22Rv1 (cell line): ENCODE measurements around the gene RNF43.

Source experiments
- H3K27ac ChIP-seq: fragments of 450-650 bp; 2 replicates; pipeline ENCODE4 v1.5.1; 2017
- CTCF ChIP-seq: fragments of 450-650 bp; IDR thresholded peaks from 2 replicates; pipeline ENCODE4 v1.5.1; 2017; ENCODE audit warnings: mild to moderate bottlenecking
- ZFX ChIP-seq: fragments of 450-650 bp; IDR thresholded peaks from 2 replicates; pipeline ENCODE4 v1.6.1; 2017; ENCODE audit warnings: antibody characterized with exemption, borderline replicate concordance

Gene RNF43

DNA sequence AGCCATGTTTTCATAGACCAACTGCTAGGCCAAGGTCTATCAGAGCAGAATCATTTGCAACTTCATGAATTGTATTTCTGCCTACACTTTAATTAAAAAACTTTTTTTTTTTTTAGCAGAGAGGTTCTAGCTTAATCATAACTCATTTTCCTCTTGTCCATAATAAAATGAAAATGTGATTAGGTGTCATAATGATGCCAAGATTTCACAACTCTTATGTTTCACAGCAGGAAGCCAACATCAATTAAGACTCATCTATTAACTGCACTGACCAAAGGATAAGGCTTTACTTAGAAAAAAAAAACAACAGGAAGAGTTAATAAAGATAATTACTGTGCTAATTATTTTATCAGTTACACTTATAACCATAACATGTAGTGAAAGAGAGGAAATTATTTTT, 18.9 kb upstream of the RNF43 start:
- TF ChIP-seq CTCF (no peak), ZFX (no peak)
- no peak overlapping the region for H3K27ac ChIP-seq

DNA sequence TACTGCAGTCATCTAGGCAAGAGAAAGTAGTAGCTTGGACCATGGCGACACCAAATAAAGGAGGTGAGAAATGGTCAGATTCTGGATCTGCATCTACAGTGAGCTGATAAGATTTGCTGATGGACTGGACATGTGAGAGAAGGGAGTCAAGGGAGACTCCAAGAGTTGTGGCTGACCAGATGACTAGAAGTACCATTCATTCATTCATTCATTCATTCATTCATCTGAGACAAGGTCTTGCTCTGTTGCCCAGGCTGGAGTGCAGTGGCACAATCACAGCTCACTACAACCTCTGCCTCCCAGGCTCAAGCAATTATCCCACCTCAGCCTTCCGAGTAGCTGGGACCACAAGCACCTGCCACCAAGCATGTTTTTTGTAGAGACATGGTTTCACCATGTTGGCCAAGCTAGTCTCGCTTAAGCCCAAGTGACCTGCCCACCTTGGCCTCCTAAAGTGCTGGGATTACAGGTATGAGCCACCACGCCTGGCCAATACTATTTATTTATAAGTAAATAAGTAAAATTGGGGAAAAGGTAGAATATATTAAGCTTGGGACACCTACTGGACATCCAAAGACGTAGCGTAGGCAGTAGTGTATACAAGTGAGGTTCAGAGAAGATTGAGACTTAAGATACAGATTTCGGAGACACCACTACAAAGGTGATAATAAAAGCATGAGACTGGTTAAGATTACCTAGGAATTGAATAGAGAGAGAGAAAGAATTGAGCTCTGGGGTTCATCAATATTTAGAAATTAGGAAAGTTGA, 15.7 kb upstream of the RNF43 start:
- no peak for TF ChIP-seq ZFX
- 0 out of 2 replicates have a peak, but pooled peaks have one; percentile 17 for TF ChIP-seq CTCF
- H3K27ac ChIP-seq = no peak overlapping the region

DNA sequence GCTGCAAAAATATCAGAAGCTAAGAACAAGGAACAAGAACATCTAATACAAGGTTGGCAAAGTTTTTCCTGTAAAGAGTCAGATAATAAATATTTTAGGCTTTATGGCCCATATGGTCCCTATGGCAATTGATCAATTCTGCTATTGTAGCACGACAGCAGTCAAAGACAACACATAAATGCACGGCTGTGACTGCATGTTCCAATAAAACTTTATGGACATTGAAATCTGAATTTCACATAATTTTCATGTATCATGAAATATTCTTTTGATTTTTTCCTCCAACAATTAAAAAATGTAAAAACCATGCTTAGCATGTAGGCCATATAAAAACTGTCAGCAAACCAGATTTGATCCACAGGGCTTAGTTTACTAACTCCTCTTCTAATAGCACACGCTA, 10.5 kb upstream of the RNF43 start:
- H3K27ac ChIP-seq = no peak overlapping the region
- TF ChIP-seq ZFX = no peak
- TF ChIP-seq CTCF = no peak

DNA sequence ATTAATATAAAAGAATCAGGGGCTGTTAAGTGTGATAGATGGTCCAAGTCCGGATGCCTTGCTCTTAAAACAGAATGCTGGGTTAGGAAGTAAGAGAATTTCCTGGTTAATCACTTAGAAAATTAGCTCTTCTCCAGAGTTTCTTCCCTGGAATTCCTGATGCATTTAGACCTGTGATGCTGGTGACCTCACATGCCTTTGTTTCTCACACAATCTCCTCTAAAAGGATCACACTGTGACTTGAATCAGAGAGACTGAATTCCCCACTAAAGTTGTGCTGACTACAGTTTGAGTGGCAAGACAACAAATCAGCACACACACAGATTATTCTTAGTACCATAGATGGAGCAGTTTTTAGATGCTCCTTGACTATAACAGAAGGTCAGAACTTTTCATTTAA, 4.4 kb upstream of the RNF43 start:
- TF ChIP-seq CTCF (no peak), ZFX (no peak)
- no peak overlapping the region for H3K27ac ChIP-seq

DNA sequence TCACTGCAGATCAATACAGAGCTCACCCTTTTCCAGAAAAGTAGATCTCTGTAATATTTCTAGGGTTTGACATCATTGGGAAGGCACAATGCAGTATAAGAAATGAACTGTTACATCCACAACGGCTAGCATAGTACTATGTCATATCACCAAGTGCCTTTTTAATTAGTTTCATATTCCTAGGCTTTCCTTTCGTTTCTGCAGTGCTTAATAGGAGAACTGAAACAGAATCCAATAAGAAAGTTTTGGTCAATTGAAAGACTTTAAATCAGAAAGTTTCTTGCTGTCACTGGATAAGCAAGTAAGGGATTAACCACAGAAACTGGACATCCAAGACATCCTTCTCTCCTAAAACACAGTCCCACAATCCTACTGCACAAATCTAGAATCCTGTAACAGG, 3.5 kb upstream of the RNF43 start:
- H3K27ac ChIP-seq = no peak overlapping the region
- TF ChIP-seq CTCF (no peak), ZFX (no peak)

DNA sequence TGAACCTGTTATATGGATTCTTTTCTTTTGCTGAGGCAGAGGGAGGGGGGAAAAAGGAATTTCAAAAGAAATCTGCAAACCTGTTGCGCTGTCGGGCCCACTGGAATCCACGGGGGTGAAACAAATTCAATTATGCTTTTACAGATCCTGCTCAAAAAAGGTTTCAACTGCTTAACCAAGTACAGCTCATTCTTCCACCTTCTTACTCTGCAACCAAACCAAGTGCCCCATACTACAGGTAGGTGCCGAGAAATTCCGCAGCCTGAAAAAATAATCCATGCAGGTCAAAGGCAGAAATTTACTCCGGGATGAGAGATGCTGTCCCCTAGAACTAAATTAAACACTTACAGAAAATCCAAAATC, 416 bp downstream of the RNF43 start:
- TF ChIP-seq ZFX (no peak), CTCF (no peak)
- peak overlapping the region; percentile 98 for H3K27ac ChIP-seq

- peak overlapping the region; percentile 98 for H3K27ac ChIP-seq
- TF ChIP-seq ZFX = no peak
- no peak for TF ChIP-seq CTCF
These were observed 938 bp downstream of the RNF43 start for GRCh38 chr17:58416396-58416795.
